Cortex of kidney (tissue), 1 donor: ENCODE results near the gene NDRG3.
A peak's percentile ranks its signal among the peaks of the same experiment; 100 is the strongest.

Experiments used
- DNase-seq: peaks from one replicate; lab custom pipeline; 2025; lab: John Stamatoyannopoulos, UW

NDRG3 gene

GRCh38 chr20:36745927-36746659, at the start of gene NDRG3:
NDRG3 (minus strand) TSS chr20:36746090; CDS start chr20:36721735, 24,355 bp downstream.
- peak; percentile 23 for DNase-seq

GRCh38 chr20:36794116-36794474, 48.2 kb upstream of the NDRG3 start:
- no peak for DNase-seq

GRCh38 chr20:36793294-36794115, 47.6 kb upstream of the NDRG3 start:
- no peak for DNase-seq

- DNase-seq = no peak
Observed at GRCh38 chr20:36792422-36792821, 46.5 kb upstream of the NDRG3 start.

- no peak for DNase-seq
Observed at GRCh38 chr20:36791862-36792261, 46.0 kb upstream of the NDRG3 start.

GRCh38 chr20:36786663-36787062, 40.8 kb upstream of the NDRG3 start:
- no peak for DNase-seq

GRCh38 chr20:36786246-36786645, 40.4 kb upstream of the NDRG3 start:
- no peak for DNase-seq

- DNase-seq = no peak
Observed at GRCh38 chr20:36785308-36785707, 39.4 kb upstream of the NDRG3 start.

- no peak for DNase-seq
Observed at GRCh38 chr20:36784900-36785299, 39.0 kb upstream of the NDRG3 start.

GRCh38 chr20:36784116-36784515, 38.2 kb upstream of the NDRG3 start:
- DNase-seq = no peak

GRCh38 chr20:36779656-36780025, 33.8 kb upstream of the NDRG3 start:
- DNase-seq = no peak

GRCh38 chr20:36778831-36779655, 33.2 kb upstream of the NDRG3 start:
- no peak for DNase-seq

GRCh38 chr20:36777576-36777975, 31.7 kb upstream of the NDRG3 start:
- DNase-seq = no peak

GRCh38 chr20:36777167-36777566, 31.3 kb upstream of the NDRG3 start:
- DNase-seq = no peak

GRCh38 chr20:36775826-36776225, 29.9 kb upstream of the NDRG3 start:
- DNase-seq = no peak

- DNase-seq = no peak
Observed at GRCh38 chr20:36775196-36775595, 29.3 kb upstream of the NDRG3 start.

GRCh38 chr20:36773597-36774390, 27.9 kb upstream of the NDRG3 start, which contains the start of gene DSN1:
DSN1 (minus strand) TSS chr20:36773763; CDS start chr20:36771458, 2,305 bp downstream.
- peak; percentile 28 for DNase-seq

- no peak for DNase-seq
Observed at GRCh38 chr20:36773107-36773596, 27.3 kb upstream of the NDRG3 start.

GRCh38 chr20:36770680-36771079, 24.8 kb upstream of the NDRG3 start:
- DNase-seq = no peak

- DNase-seq = no peak
Observed at GRCh38 chr20:36768768-36769430, 23.0 kb upstream of the NDRG3 start.

GRCh38 chr20:36761125-36761524, 15.2 kb upstream of the NDRG3 start:
- DNase-seq = no peak
